ENCODE measurements around the gene DAPL1. TPM values are rescaled to one million over a fixed set of nuclear protein-coding genes. Genes with fewer than 3 reads are reported as not detected.

DAPL1 gene
- total RNA-seq, 4 donors from 2014 or later = 3.0 TPM; not detected in 3

DNA sequence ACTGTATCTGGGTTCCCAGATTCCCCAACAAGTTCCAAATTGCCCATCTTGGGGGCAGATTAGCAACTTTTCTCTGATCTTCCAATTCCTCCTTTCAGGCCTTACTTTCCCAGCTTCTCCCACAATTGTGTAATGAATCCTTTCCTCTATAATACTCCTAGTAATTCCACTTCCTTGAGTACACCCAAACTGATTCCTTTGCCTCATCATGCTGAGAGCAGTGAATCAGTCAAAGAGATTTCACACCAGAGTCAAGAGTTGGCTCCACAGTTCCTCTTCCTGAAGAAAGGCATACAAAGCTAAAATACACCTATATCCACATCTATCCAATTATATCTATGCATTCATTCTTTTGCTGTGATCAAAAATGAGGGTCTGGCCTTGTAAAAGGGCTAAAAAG, 28.6 kb upstream of the DAPL1 start:
- Histone ChIP-seq H3K36me3 (no peaks in the 10 kb centered on the region), H3K27ac (no peak overlapping the region), H3K27me3 (no peaks in the 10 kb centered on the region), H3K4me1 (no peaks in the 10 kb centered on the region), H3K9me3 (peaks cover 0 to 7% (median 0%) of the 10 kb centered on the region in 3 donors), H3K4me3 (no peak overlapping the region)
- TF ChIP-seq EP300 (IDR thresholded peaks at IDR 0.05) = no peak
- TF ChIP-seq, protein P1, sequence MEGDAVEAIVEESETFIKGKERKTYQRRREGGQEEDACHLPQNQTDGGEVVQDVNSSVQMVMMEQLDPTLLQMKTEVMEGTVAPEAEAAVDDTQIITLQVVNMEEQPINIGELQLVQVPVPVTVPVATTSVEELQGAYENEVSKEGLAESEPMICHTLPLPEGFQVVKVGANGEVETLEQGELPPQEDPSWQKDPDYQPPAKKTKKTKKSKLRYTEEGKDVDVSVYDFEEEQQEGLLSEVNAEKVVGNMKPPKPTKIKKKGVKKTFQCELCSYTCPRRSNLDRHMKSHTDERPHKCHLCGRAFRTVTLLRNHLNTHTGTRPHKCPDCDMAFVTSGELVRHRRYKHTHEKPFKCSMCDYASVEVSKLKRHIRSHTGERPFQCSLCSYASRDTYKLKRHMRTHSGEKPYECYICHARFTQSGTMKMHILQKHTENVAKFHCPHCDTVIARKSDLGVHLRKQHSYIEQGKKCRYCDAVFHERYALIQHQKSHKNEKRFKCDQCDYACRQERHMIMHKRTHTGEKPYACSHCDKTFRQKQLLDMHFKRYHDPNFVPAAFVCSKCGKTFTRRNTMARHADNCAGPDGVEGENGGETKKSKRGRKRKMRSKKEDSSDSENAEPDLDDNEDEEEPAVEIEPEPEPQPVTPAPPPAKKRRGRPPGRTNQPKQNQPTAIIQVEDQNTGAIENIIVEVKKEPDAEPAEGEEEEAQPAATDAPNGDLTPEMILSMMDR (IDR thresholded peaks at IDR 0.05) = no peak
- no peak for TF ChIP-seq POLR2AphosphoS5 (IDR thresholded peaks at IDR 0.05)
- no peak for TF ChIP-seq POLR2A (IDR thresholded peaks at IDR 0.05)
- ATAC-seq = no peak

DNA sequence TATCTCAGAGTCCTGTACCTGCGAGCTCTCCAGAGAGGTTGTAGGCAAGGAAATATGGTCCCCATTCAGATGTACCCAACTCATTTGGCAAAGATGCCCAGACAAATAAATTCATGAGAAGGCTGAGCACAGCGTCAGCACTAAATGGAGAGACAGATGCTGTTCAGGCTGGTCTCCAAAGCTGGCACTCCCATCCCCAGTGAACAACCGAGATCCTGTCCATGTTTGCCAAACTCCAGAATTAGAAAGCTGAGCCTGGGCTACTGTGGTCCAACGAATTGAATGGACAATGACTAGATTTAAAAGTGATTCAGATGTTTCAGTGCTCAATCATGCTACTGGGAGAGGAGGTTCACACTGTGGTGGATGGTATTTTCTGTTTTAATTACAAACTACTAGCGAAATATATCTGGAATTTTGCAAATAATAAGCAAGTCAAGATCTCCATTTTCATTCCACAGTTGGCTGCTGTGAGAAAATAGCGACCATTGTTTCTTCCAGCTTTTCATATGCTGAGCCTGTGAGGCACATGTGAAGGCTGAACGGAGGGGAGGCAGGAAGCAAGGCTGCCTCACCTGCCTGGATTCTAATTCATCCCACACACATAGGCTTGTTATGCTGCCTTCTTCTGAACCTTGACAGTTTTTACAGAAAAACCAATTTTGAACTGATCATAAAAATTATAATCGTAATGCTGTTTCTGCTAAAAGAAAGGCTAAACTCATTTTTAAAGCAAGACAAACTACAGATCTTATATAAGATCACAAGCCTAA, 22.6 kb upstream of the DAPL1 start:
- Histone ChIP-seq H3K27ac (no peak overlapping the region), H3K9me3 (peaks cover 0 to 6% (median 0%) of the 10 kb centered on the region in 3 donors), H3K27me3 (no peaks in the 10 kb centered on the region), H3K36me3 (no peaks in the 10 kb centered on the region), H3K4me3 (no peak overlapping the region), H3K4me1 (no peaks in the 10 kb centered on the region)
- no peak for ATAC-seq
- TF ChIP-seq POLR2AphosphoS5 (IDR thresholded peaks at IDR 0.05) (no peak), POLR2A (IDR thresholded peaks at IDR 0.05) (no peak), EP300 (IDR thresholded peaks at IDR 0.05) (no peak)
- TF ChIP-seq, protein P1 (IDR thresholded peaks at IDR 0.05) = no peak
- 84 to 90% methylated on average over 4 to 5 of the region's 8 CpGs for WGBS, 2 donors (ENCODE audit: low coverage in 1 of 2)

DNA sequence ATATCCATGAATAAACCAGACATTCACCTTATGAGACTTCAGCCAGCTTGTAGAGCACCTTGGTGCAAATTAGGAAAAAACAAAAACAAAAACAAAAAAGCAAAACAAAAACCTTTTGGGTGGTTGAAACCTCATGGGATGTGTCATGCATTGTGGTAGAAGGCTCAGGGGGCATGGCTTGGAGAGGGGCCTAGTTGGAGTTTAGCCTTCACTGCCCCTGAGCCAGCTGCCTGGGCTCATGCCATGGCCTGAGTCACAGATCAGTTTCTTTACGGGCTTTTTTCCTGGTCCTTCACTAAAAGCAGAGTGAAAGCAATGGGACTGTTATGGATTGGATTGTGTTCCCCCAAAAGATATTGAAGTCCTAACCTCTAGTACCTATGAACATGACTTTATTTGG, 22.0 kb upstream of the DAPL1 start:
- Histone ChIP-seq H3K9me3 (no peaks in the 10 kb centered on the region), H3K4me1 (no peaks in the 10 kb centered on the region), H3K4me3 (no peak overlapping the region), H3K27me3 (no peaks in the 10 kb centered on the region), H3K36me3 (no peaks in the 10 kb centered on the region), H3K27ac (no peak overlapping the region)
- WGBS, 2 donors (ENCODE audit: low coverage in 1 of 2) = 17 to 38% methylated on average over 1 of the region's 1 CpG
- ATAC-seq = no peak
- TF ChIP-seq EP300 (IDR thresholded peaks at IDR 0.05) (no peak), POLR2A (IDR thresholded peaks at IDR 0.05) (no peak), POLR2AphosphoS5 (IDR thresholded peaks at IDR 0.05) (no peak)
- TF ChIP-seq, protein P1 (IDR thresholded peaks at IDR 0.05) = no peak

DNA sequence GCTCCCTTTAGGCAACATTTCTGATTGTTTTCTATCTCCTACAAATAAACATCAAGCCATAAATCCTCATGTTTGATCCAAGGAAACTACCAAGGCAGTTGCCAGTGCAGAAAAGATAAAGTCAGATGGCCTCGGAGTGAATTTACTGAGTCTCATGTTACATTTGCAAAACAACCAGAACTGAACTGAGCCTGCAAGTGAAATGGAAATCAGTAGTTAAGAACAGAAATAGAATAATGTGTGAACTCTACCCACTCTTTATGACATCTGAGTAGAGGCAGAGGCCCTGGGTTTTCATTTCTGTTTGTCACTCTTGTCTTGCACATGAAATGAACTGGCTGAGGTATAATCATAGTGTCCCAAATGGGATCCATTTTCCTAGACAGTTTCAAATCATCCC, 20.4 kb upstream of the DAPL1 start:
- ATAC-seq = no peak
- no peaks in the 10 kb centered on the region for H3K4me1 ChIP-seq
- H3K27me3 ChIP-seq = no peaks in the 10 kb centered on the region
- H3K27ac ChIP-seq = no peak overlapping the region
- H3K36me3 ChIP-seq = no peaks in the 10 kb centered on the region
- TF ChIP-seq, protein P1 (IDR thresholded peaks at IDR 0.05) = no peak
- TF ChIP-seq POLR2AphosphoS5 (IDR thresholded peaks at IDR 0.05) (no peak), EP300 (IDR thresholded peaks at IDR 0.05) (no peak), POLR2A (IDR thresholded peaks at IDR 0.05) (no peak)
- no peak overlapping the region for H3K4me3 ChIP-seq
- no peaks in the 10 kb centered on the region for H3K9me3 ChIP-seq
- WGBS, 2 donors (ENCODE audit: low coverage in 1 of 2) = 48 to 70% methylated on average over 1 of the region's 1 CpG
